ENCODE results near the gene SPNS2.

DNA sequence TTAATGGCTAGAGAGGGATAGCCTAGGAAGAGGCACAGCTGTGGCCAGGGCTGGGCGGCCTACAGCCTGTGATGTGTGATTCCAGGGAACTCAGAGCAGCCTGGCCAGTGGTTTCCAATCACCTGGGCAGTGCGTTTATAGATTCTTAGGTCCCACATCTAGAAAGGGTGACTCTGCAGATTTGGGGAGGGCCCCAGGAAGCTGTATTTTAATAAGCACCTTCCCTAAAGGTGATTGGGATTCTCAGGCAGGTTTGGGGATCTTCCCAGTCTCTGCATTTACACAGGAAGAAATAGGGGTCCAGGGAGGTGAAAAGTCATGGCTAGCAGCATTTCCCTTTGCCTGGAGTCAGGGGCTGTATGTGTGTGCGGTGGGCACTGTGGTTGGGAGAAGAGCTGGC, 9.5 kb downstream of the SPNS2 start:
- TF ChIP-seq, protein P1, sequence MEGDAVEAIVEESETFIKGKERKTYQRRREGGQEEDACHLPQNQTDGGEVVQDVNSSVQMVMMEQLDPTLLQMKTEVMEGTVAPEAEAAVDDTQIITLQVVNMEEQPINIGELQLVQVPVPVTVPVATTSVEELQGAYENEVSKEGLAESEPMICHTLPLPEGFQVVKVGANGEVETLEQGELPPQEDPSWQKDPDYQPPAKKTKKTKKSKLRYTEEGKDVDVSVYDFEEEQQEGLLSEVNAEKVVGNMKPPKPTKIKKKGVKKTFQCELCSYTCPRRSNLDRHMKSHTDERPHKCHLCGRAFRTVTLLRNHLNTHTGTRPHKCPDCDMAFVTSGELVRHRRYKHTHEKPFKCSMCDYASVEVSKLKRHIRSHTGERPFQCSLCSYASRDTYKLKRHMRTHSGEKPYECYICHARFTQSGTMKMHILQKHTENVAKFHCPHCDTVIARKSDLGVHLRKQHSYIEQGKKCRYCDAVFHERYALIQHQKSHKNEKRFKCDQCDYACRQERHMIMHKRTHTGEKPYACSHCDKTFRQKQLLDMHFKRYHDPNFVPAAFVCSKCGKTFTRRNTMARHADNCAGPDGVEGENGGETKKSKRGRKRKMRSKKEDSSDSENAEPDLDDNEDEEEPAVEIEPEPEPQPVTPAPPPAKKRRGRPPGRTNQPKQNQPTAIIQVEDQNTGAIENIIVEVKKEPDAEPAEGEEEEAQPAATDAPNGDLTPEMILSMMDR (conservative IDR thresholded peaks at IDR 0.05; ENCODE audit: low read length), result no peak
- no peak for TF ChIP-seq EZH2phosphoT487 (IDR thresholded peaks at IDR 0.05; ENCODE audit: borderline replicate concordance)
